Umbilical cord (tissue), 2 donors: ENCODE data around the gene TEN1. TPM values are rescaled to one million over a fixed set of nuclear protein-coding genes. Genes with fewer than 3 reads are reported as not detected.
A peak's percentile ranks its signal among the peaks of the same experiment; 100 is the strongest.
"Not testable (repeated sequence)": the region's sequence is repeated elsewhere in the genome, so short reads cannot be mapped to it uniquely, and the experiment has no call there.

Experiments
- DNase-seq: peaks from one replicate; pipeline ENCODE4 v3.0.0-alpha.2; 2015; ENCODE audit warnings: low spot score
- total RNA-seq: library from RNA; depleted of rRNA; stranded (reverse); fragments of >200 nt; gene quantifications from one replicate; pipeline ENCODE4 v1.2.3, GENCODE V29; 2014; ENCODE audit warnings: low replicate concordance; ENCODE audit not compliant: insufficient read depth

Gene TEN1
- not detected for total RNA-seq

GRCh38 chr17:75978938-75979704 lies at the start of gene TEN1, which contains the start of gene ACOX1:
Gene TEN1, plus strand, starts transcription at chr17:75979240. Its CDS starts 6,953 bp downstream, at chr17:75986193.
Gene ACOX1, minus strand, starts transcription at chr17:75979166. Its CDS starts 93 bp downstream, at chr17:75979073.
- peak; percentile 99 for DNase-seq

GRCh38 chr17:75931062-75931461 lies 48.0 kb upstream of the TEN1 start:
- no peak for DNase-seq

- DNase-seq = peak; percentile 20
Measured at GRCh38 chr17:75932852-75933251, 46.2 kb upstream of the TEN1 start.

GRCh38 chr17:75933808-75934207 lies 45.2 kb upstream of the TEN1 start:
- no peak for DNase-seq

- DNase-seq = no peak
Measured at GRCh38 chr17:75937652-75938051, 41.4 kb upstream of the TEN1 start.

- peak; percentile 97 for DNase-seq
Measured at GRCh38 chr17:75940727-75941441, 38.2 kb upstream of the TEN1 start, which contains the start of gene FBF1. Gene FBF1, minus strand, starts transcription at chr17:75941042. Its CDS starts 2,893 bp downstream, at chr17:75938149.

- no peak for DNase-seq
Measured at GRCh38 chr17:75941442-75941819, 37.6 kb upstream of the TEN1 start.

- DNase-seq = no peak
Measured at GRCh38 chr17:75942473-75942872, 36.6 kb upstream of the TEN1 start.

GRCh38 chr17:75943491-75943890 lies 35.5 kb upstream of the TEN1 start:
- DNase-seq = no peak

GRCh38 chr17:75945211-75945610 lies 33.8 kb upstream of the TEN1 start:
- DNase-seq = no peak

- no peak for DNase-seq
Measured at GRCh38 chr17:75950421-75950820, 28.6 kb upstream of the TEN1 start.

- no peak for DNase-seq
Measured at GRCh38 chr17:75950855-75951554, 28.0 kb upstream of the TEN1 start.

- peak; percentile 56 for DNase-seq
Measured at GRCh38 chr17:75959051-75959838, 19.8 kb upstream of the TEN1 start.

GRCh38 chr17:75959839-75960511 lies 19.1 kb upstream of the TEN1 start:
- no peak for DNase-seq

GRCh38 chr17:75965468-75965867 lies 13.6 kb upstream of the TEN1 start:
- DNase-seq = no peak

- DNase-seq = not testable (repeated sequence)
Measured at GRCh38 chr17:75969044-75969443, 10.0 kb upstream of the TEN1 start.

GRCh38 chr17:75970011-75970523 lies 9.0 kb upstream of the TEN1 start:
- DNase-seq = no peak

GRCh38 chr17:75970626-75971025 lies 8.4 kb upstream of the TEN1 start:
- DNase-seq = no peak

GRCh38 chr17:75975187-75975586 lies 3.9 kb upstream of the TEN1 start:
- not testable (repeated sequence) for DNase-seq

- no peak for DNase-seq
Measured at GRCh38 chr17:75975757-75976174, 3.3 kb upstream of the TEN1 start.
